HG03342 (cell line): ENCODE results near the gene SCGB1D4.
"Not testable (repeated sequence)": the region's sequence is repeated elsewhere in the genome, so short reads cannot be mapped to it uniquely, and the experiment has no call there.

ENCODE experiments used
- ATAC-seq: cut with Tn5 transposase; IDR thresholded peaks from one replicate; pipeline ENCODE4 v1.9.1; 2021; ENCODE audit warnings: mild to moderate bottlenecking, moderate library complexity; ENCODE audit not compliant: unreplicated experiment

SCGB1D4 gene

GRCh38 chr11:62298975-62299374 lies at the start of gene SCGB1D4:
Gene SCGB1D4 (minus strand): TSS chr11:62299075. CDS start chr11:62299010, 65 bp downstream.
- ATAC-seq: no peak

- ATAC-seq: no peak
Measured at GRCh38 chr11:62345861-62346260, 47.0 kb upstream of the SCGB1D4 start.

GRCh38 chr11:62344210-62344609 lies 45.3 kb upstream of the SCGB1D4 start:
- ATAC-seq: no peak

GRCh38 chr11:62343646-62344190 lies 44.8 kb upstream of the SCGB1D4 start:
- not testable (repeated sequence) for ATAC-seq

GRCh38 chr11:62341588-62341987 lies 42.7 kb upstream of the SCGB1D4 start:
- no peak for ATAC-seq

GRCh38 chr11:62340269-62340901 lies 41.5 kb upstream of the SCGB1D4 start:
- no peak for ATAC-seq

- ATAC-seq: no peak
Measured at GRCh38 chr11:62338218-62338617, 39.3 kb upstream of the SCGB1D4 start.

- ATAC-seq: no peak
Measured at GRCh38 chr11:62337303-62338181, 38.7 kb upstream of the SCGB1D4 start, which contains the start of gene ASRGL1. Gene ASRGL1 (plus strand): TSS chr11:62337448. CDS start chr11:62337978, 530 bp downstream.

GRCh38 chr11:62336949-62337302 lies 38.1 kb upstream of the SCGB1D4 start:
- not testable (repeated sequence) for ATAC-seq

- ATAC-seq: no peak
Measured at GRCh38 chr11:62333768-62334167, 34.9 kb upstream of the SCGB1D4 start.

- ATAC-seq: not testable (repeated sequence)
Measured at GRCh38 chr11:62331264-62331663, 32.4 kb upstream of the SCGB1D4 start.

GRCh38 chr11:62327541-62327940 lies 28.7 kb upstream of the SCGB1D4 start:
- not testable (repeated sequence) for ATAC-seq

GRCh38 chr11:62326719-62327118 lies 27.8 kb upstream of the SCGB1D4 start:
- not testable (repeated sequence) for ATAC-seq

GRCh38 chr11:62325781-62326180 lies 26.9 kb upstream of the SCGB1D4 start:
- ATAC-seq: not testable (repeated sequence)

GRCh38 chr11:62324731-62325556 lies 26.1 kb upstream of the SCGB1D4 start:
- no peak for ATAC-seq

GRCh38 chr11:62322524-62322923 lies 23.6 kb upstream of the SCGB1D4 start:
- ATAC-seq: no peak

GRCh38 chr11:62315431-62315830 lies 16.6 kb upstream of the SCGB1D4 start:
- no peak for ATAC-seq

- ATAC-seq: no peak
Measured at GRCh38 chr11:62309991-62310390, 11.1 kb upstream of the SCGB1D4 start.

GRCh38 chr11:62307950-62308349 lies 9.1 kb upstream of the SCGB1D4 start:
- ATAC-seq: no peak

- no peak for ATAC-seq
Measured at GRCh38 chr11:62306227-62306626, 7.4 kb upstream of the SCGB1D4 start.

- no peak for ATAC-seq
Measured at GRCh38 chr11:62295504-62295903, 3.4 kb downstream of the SCGB1D4 start.
